PC-9 (cell line): ENCODE results near the gene ARID5B.

Source experiments
- EZH2 ChIP-seq: fragments of 200-600 bp; sonication (generic); IDR thresholded peaks from 2 replicates; pipeline ENCODE4 v1.8.0; 2017; ENCODE audit warnings: antibody characterized with exemption, low read depth
- TF ChIP-seq, protein P1 (sequence below): fragments of 200-600 bp; sonication (generic); conservative IDR thresholded peaks from 2 replicates; pipeline ENCODE4 v1.6.1; 2017; ENCODE audit warnings: mixed run types, antibody characterized with exemption, mild to moderate bottlenecking, moderate library complexity

DNA sequence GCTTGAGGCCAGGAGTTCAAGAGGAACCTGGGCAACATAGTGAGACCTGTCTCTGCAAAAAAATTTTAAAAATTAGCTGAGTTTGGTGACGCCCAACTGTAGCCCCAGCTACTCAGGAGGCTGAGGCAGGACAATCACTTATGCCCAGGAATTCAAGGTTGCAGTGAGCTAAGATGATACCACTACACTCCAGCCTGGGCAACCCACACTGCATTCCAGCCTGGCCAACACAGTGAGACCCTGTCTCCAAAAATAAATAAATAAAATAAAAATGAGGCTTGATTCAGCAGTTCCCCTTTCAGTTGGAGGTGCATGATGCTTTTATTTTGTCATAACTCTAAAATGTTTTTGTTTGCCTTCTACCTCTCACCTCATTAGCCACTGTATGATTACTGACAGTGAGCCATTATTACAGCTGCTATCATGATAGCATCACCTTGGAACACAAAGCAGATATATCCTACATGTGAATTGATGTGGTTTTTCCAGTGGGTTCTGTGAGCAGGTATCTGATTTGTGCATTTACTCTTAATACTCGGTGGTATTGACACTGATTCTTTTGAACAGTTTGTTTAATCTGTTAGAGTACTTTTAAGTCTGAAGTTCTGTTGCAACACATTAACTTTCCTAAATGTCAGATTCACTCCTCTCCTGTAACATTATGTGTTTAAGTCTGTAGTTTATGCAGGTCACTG, 49.1 kb downstream of the ARID5B start:
- TF ChIP-seq, protein P1, sequence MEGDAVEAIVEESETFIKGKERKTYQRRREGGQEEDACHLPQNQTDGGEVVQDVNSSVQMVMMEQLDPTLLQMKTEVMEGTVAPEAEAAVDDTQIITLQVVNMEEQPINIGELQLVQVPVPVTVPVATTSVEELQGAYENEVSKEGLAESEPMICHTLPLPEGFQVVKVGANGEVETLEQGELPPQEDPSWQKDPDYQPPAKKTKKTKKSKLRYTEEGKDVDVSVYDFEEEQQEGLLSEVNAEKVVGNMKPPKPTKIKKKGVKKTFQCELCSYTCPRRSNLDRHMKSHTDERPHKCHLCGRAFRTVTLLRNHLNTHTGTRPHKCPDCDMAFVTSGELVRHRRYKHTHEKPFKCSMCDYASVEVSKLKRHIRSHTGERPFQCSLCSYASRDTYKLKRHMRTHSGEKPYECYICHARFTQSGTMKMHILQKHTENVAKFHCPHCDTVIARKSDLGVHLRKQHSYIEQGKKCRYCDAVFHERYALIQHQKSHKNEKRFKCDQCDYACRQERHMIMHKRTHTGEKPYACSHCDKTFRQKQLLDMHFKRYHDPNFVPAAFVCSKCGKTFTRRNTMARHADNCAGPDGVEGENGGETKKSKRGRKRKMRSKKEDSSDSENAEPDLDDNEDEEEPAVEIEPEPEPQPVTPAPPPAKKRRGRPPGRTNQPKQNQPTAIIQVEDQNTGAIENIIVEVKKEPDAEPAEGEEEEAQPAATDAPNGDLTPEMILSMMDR, result no peak
- TF ChIP-seq EZH2, result no peak
